HCT116 (cell line): ENCODE results near the gene TBL1X. TPM values are rescaled to one million over a fixed set of nuclear protein-coding genes. Genes with fewer than 3 reads are reported as not detected.

Source experiments
- ATAC-seq: fragments of 200-7000 bp; cut with Tn5 transposase; 2 replicates; pipeline ENCODE4 v1.9.1; 2020; ENCODE audit warnings: mild to moderate bottlenecking, moderate library complexity
- BruUV-seq: library from RNA; stranded (reverse); fragments of 400-500 nt; replicated peaks from 2 replicates; lab custom pipeline; 2021; lab: Mats Ljungman, UMichigan
- CTCF ChIA-PET: fragments of 300-600 bp; sonication (Branson Sonifier 250); formaldehyde crosslinking; loops from one replicate; lab custom pipeline; 2021; ENCODE audit warnings: antibody characterized with exemption; lab: Charles Lee
- POLR2A ChIA-PET: fragments of 300-600, 350-600 bp; sonication (Branson Sonifier 250); formaldehyde crosslinking; loops from one replicate; lab custom pipeline; 2021; ENCODE audit warnings: antibody characterized with exemption; lab: Charles Lee
- RAD21 ChIA-PET, 2 experiments: fragments of 300-600 bp; sonication (Branson Sonifier 250); formaldehyde crosslinking; loops; one replicate each; lab custom pipeline; 2023; ENCODE audit warnings: low total read pairs in 2 of 2; ENCODE audit not compliant: uncharacterized antibody in 2 of 2, unreplicated experiment in 2 of 2, low non-redundant PET in 1 of 2; lab: Charles Lee
- DNase-seq: peaks from one replicate; pipeline ENCODE4 v3.0.0-alpha.2; 2010; ENCODE audit warnings: low read depth, low spot score
- H2AFZ ChIP-seq: fragments of 200-600 bp; shearing (Covaris generic), sonication (generic); 2 replicates; pipeline ENCODE4 v1.6.1; 2017; ENCODE audit warnings: low read depth, mixed run types, mixed read lengths, antibody characterized with exemption, low read length; ENCODE audit not compliant: poor library complexity, severe bottlenecking
- H3K27ac ChIP-seq: 2 replicates; pipeline ENCODE4 v1.5.1; 2012; ENCODE audit warnings: low read depth, low read length
- H3K27me3 ChIP-seq: fragments of 200-600 bp; sonication (generic); 2 replicates; pipeline ENCODE4 v1.6.1; 2016; ENCODE audit warnings: mixed run types, low read length, mixed read lengths; ENCODE audit not compliant: insufficient read depth
- H3K36me3 ChIP-seq, 2 experiments: fragments of 200-500 bp in 1 of 2; fragments of 200-600 bp in 1 of 2; sonication (Bioruptor generic) in 1 of 2; sonication (generic) in 1 of 2; 2 replicates each; pipeline versions ENCODE4 v1.5.1 to v1.6.1; 2014 to 2016; ENCODE audit warnings: low read length in 2 of 2, inconsistent platforms in 1 of 2, mixed read lengths in 1 of 2, mixed run types in 1 of 2; ENCODE audit not compliant: insufficient read depth in 2 of 2, control insufficient read depth in 1 of 2
- H3K4me1 ChIP-seq, 2 experiments: fragments of 200-600 bp in 1 of 2; sonication (generic) in 1 of 2; 2 replicates each; pipeline versions ENCODE4 v1.5.1 to v1.6.1; 2012 to 2017; ENCODE audit warnings: low read length in 2 of 2, inconsistent platforms in 1 of 2, mild to moderate bottlenecking in 1 of 2, mixed read lengths in 1 of 2, mixed run types in 1 of 2, moderate library complexity in 1 of 2; ENCODE audit not compliant: insufficient read depth in 2 of 2, control insufficient read depth in 1 of 2
- H3K4me2 ChIP-seq: fragments of 200-600 bp; sonication (generic); 2 replicates; pipeline ENCODE4 v1.6.1; 2017; ENCODE audit warnings: mixed run types, low read length, mixed read lengths
- H3K4me3 ChIP-seq, 2 experiments: fragments of 200-600 bp in 1 of 2; sonication (generic) in 1 of 2; replicated peaks in 1 of 2; 2 replicates each; pipeline ENCODE4 v1.5.1; 2011 to 2016; ENCODE audit warnings: low read length in 2 of 2, control low read depth in 1 of 2, low read depth in 1 of 2, mild to moderate bottlenecking in 1 of 2, mixed read lengths in 1 of 2, mixed run types in 1 of 2
- H3K79me2 ChIP-seq: fragments of 200-600 bp; sonication (generic); 2 replicates; pipeline ENCODE4 v1.6.1; 2017; ENCODE audit warnings: mild to moderate bottlenecking, mixed run types, low read length, moderate library complexity, mixed read lengths; ENCODE audit not compliant: insufficient read depth
- H3K9ac ChIP-seq: fragments of 200-600 bp; sonication (generic); 2 replicates; pipeline ENCODE4 v1.6.1; 2016; ENCODE audit warnings: low read length, mixed read lengths
- H3K9me2 ChIP-seq: fragments of 200-600 bp; sonication (generic), shearing (Covaris generic); 2 replicates; pipeline ENCODE4 v1.6.1; 2017; ENCODE audit warnings: mixed run types, mild to moderate bottlenecking, moderate library complexity; ENCODE audit not compliant: insufficient read depth
- H3K9me3 ChIP-seq, 2 experiments: fragments of 200-500 bp in 1 of 2; fragments of 200-600 bp in 1 of 2; sonication (Bioruptor generic) in 1 of 2; sonication (generic) in 1 of 2; 2 replicates each; pipeline ENCODE4 v1.6.1; 2014 to 2017; ENCODE audit warnings: low read length in 2 of 2, mixed read lengths in 2 of 2, inconsistent platforms in 1 of 2, low read depth in 1 of 2, mild to moderate bottlenecking in 1 of 2, mixed run types in 1 of 2, moderate library complexity in 1 of 2; ENCODE audit not compliant: control insufficient read depth in 1 of 2, insufficient read depth in 1 of 2
- H4K20me1 ChIP-seq: fragments of 200-600 bp; sonication (generic), shearing (Covaris generic); 2 replicates; pipeline ENCODE4 v1.6.1; 2017; ENCODE audit warnings: mixed run types, mild to moderate bottlenecking, moderate library complexity; ENCODE audit not compliant: insufficient read depth
- CEBPB ChIP-seq: IDR thresholded peaks from 2 replicates; pipeline ENCODE4 v1.6.1; 2012; ENCODE audit warnings: low read depth
- EZH2phosphoT487 ChIP-seq: fragments of 200-600 bp; IDR thresholded peaks from 2 replicates; pipeline ENCODE4 v1.6.1; 2018; ENCODE audit warnings: antibody characterized with exemption, borderline replicate concordance
- SIN3A ChIP-seq: IDR thresholded peaks from 2 replicates; pipeline ENCODE4 v1.6.1; 2012; ENCODE audit warnings: low read depth
- SP1 ChIP-seq: IDR thresholded peaks from 2 replicates; pipeline ENCODE4 v1.6.1; 2012; ENCODE audit warnings: low read depth
- SRF ChIP-seq: IDR thresholded peaks from 2 replicates; pipeline ENCODE4 v1.6.1; 2012; ENCODE audit warnings: low read depth
- ZFX ChIP-seq: fragments of 450-650 bp; IDR thresholded peaks from 2 replicates; pipeline ENCODE4 v1.6.1; 2017
- intact Hi-C: fragments of 100-400 bp; cut with micrococcal nuclease; formaldehyde crosslinking; loops from 2 replicates; pipeline ENCODE4 v1.10.0; 2022
- total RNA-seq: library from RNA; stranded (reverse); gene quantifications from one replicate; pipeline ENCODE4 v1.2.1, GENCODE V29; 2021; ENCODE audit not compliant: unreplicated experiment

Gene TBL1X
- total RNA-seq, 1 experiment from 2014 or later: 37.8 TPM

GRCh38 chrX:9430346-9430921 is 34.4 kb upstream of the TBL1X start:
- ChIA-PET POLR2A (no interaction called here), CTCF (no interaction called here), RAD21 (no interaction called here)
- Histone ChIP-seq H2AFZ (no peak overlapping the region), H3K4me3 (no peak overlapping the region), H4K20me1 (no peaks in the 10 kb centered on the region), H3K9me3 (no peaks in the 10 kb centered on the region), H3K4me2 (no peak overlapping the region), H3K27ac (no peak overlapping the region), H3K36me3 (no peaks in the 10 kb centered on the region), H3K4me1 (no peaks in the 10 kb centered on the region), H3K27me3 (no peaks in the 10 kb centered on the region), H3K9me2 (no peaks in the 10 kb centered on the region), H3K9ac (no peak overlapping the region), H3K79me2 (no peaks in the 10 kb centered on the region)
- DNase-seq: no peak
- intact Hi-C loops: no loop called here
- ATAC-seq: no peak
- TF ChIP-seq EZH2phosphoT487: no peak
- no peak for TF ChIP-seq ZFX
- BruUV-seq: no TSS peak

DNA sequence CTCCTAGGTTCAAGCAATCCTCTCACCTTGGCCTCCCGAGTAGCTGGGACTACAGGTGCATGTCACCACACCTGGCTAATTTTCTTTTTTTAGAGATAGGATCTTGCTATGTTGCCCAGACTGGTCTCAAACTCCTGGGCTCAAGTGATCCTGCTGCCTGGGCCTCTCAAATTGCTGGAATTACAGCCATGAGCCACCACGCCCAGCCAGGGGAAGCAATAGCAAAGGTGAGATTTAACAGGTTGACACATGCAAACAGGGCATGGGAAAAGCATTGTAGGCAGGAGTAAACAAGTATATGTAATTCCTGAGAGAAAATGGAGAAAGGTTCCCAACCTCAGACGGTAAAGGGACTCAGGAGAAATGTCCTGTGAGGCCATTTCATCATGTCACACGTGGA is 33.6 kb upstream of the TBL1X start:
- no peaks in the 10 kb centered on the region for H4K20me1 ChIP-seq
- no peak overlapping the region for H3K4me2 ChIP-seq
- H3K9me3 ChIP-seq: no peaks in the 10 kb centered on the region
- ChIA-PET POLR2A (no interaction called here), RAD21 (no interaction called here), CTCF (no interaction called here)
- no peaks in the 10 kb centered on the region for H3K4me1 ChIP-seq
- no peak overlapping the region for H3K4me3 ChIP-seq
- intact Hi-C loops: no loop called here
- H3K27me3 ChIP-seq: no peaks in the 10 kb centered on the region
- no peak for ATAC-seq
- TF ChIP-seq CEBPB (no peak), SIN3A (no peak), SRF (no peak), SP1 (no peak)
- H2AFZ ChIP-seq: no peak overlapping the region
- no peak for DNase-seq
- H3K27ac ChIP-seq: no peak overlapping the region
- no peaks in the 10 kb centered on the region for H3K79me2 ChIP-seq
- H3K9ac ChIP-seq: no peak overlapping the region
- no peaks in the 10 kb centered on the region for H3K9me2 ChIP-seq
- H3K36me3 ChIP-seq: no peaks in the 10 kb centered on the region
- no TSS peak for BruUV-seq
